ENCODE results near the gene KDM2A.
"Not testable (repeated sequence)": the region's sequence is repeated elsewhere in the genome, so short reads cannot be mapped to it uniquely, and the experiment has no call there.

The KDM2A gene

GRCh38 chr11:67117672-67118180 is 1.3 kb upstream of the KDM2A start:
- no peak for DNase-seq (ENCODE audit: low spot score)

GRCh38 chr11:67118181-67118766 is 789 bp upstream of the KDM2A start:
- DNase-seq (ENCODE audit: low spot score) = peak; percentile 19

DNA sequence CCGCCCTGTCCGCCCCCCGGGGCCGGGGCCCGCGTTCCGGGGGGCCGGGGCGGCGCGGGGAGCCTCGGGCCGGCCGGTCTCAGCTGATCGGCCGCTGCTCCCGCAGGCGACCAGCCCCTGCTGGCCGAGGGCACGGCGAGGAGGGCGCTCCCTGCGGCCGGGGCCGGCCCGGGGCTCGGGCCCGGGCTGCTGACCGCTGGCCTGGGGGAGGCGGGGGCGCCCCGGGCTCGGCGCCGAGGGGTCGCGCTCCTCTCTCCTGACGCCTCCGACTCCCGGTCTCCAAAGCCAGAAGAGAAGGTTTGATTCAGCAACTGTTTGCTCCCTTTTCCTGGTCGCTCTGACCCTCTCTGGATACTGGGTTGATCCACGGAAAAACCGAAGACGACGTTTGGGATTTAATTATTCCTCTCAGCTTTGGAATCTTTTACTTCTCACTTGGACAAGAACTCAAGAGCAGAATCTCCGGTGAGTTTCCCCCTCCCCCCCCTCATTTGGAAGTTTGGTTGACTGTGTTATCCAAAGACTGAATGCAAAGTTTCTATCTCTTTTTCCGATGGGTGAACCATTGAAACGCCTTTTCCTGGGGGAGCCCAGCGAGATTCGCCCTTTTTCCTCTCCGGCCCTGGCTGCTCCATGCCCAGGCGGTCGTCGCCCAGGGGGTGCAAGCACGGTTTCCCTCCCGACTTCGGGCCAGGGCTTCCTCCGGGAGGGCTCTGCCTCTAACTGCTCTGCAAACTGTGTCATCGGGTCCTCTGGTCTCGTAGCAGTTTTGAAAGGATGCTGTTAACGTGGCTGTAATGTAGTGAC is 725 bp downstream of the KDM2A start:
- DNase-seq (ENCODE audit: low spot score) = peak; percentile 21

DNA sequence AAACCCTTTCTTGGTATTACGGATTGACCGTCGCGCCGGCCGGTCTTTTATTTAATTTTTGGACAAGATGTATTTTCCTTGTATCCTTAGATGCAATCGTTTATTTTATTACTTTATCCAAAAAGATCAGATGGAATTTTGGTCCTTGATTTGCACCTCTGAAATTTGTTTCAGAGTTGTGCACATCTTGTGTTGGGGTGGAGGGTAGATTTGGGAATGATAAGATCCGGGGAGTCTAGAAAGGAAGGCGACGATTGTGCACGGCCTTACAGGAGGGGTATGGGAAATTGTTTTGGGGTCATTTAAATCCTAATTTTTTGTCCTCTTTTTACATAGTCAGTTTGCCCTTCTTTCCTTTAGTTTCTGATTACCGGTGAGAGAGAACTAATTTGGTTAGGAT is 1.4 kb downstream of the KDM2A start:
- DNase-seq (ENCODE audit: low spot score) = no peak

DNA sequence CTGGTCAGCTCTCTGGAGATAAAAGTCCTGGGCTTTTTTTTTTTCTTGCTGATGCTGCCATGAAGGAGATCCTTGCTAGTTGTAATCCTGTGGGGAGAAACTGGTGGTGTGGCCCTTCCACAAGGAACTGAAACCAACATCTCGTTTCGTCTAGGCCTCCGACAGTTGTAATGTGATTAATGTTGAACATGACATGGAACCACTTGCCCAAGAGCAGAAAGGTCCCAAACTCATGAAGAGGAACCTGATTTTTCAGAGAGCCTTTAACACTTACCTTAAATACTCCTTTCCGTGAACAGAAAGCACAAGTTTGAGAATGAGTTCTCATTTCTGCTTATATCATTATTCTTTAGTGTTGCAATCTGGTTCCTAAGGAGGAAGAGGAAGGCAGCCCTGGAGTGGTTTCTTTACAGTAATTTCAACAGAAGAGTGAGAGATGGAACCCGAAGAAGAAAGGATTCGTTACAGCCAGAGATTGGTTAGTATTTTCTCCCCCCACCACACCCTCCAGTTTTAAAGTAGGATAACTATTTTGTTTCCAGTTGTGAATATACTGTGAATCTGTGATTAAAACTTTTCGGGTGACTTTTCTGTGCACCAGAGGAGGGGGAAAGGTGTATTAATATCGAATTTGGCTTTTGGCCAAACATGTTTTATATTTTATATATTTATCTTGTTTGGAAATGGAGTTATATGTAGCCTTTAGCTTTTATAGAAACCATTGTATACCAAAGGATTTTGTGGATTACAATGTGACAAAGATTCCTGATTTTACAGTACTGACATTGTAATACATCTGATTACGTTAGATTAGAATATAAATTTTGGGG is 2.0 kb downstream of the KDM2A start:
- DNase-seq (ENCODE audit: low spot score) = peak; percentile 62

- DNase-seq (ENCODE audit: low spot score) = not testable (repeated sequence)
Measured at GRCh38 chr11:67123801-67124200, 4.7 kb downstream of the KDM2A start.

GRCh38 chr11:67126243-67126642 is 7.2 kb downstream of the KDM2A start:
- not testable (repeated sequence) for DNase-seq (ENCODE audit: low spot score)

DNA sequence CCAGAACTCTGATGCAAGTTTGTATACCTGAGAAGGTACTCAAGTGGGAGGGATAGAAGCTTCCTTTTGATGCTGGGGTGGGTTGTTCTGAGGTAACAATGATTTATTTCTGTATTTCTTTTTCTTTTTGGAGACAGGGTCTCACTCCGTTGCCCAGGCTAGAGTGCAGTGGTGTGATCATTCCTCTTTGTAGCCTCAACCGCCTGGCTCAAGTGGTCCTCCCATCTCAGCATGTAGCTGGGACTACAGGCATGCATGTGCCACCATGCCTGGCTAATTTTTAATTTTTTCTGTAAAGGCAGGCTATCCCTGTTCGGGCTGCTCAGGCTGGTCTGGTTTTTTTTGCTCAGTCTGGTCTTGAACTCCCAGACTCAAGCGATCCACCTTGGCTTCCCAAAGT is 7.9 kb downstream of the KDM2A start:
- no peak for DNase-seq (ENCODE audit: low spot score)

DNA sequence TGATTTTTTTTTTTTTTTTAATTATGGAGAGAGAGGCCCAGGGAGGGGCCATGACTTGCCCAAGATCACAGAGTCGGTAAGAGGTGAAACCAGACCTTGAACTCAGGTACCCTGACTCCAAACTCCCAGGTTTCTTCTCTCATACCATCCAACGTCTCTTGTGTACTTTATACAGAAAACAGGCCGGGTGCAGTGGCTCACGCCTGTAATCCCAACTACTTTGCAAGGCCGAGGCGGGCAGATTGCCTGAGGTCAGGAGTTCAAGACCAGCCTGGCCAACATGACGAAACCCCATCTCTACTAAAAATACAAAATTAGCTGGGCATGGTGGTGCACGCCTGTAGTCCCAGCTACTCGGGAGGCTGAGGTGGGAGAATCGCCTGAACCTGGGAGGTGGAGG is 11.8 kb downstream of the KDM2A start:
- not testable (repeated sequence) for DNase-seq (ENCODE audit: low spot score)

DNA sequence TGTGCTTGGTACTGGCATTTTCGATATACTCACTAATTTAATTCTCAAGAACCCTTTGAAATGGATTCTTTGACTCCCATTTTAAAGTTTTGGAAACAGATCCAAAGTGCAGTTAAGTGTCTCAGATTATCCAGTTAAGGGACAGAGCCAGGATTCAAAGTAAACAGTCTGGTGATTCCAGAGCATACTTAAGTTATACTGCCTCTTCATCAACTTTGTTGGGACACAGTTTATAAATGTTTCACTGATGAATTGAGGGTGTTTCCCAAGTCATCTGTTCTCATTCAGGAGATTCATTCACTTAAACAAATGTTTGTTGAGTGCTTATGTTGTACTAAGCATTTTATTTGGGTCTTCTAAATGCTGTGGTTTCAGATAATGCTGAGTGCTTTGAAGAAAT is 17.1 kb downstream of the KDM2A start:
- no peak for DNase-seq (ENCODE audit: low spot score)

DNA sequence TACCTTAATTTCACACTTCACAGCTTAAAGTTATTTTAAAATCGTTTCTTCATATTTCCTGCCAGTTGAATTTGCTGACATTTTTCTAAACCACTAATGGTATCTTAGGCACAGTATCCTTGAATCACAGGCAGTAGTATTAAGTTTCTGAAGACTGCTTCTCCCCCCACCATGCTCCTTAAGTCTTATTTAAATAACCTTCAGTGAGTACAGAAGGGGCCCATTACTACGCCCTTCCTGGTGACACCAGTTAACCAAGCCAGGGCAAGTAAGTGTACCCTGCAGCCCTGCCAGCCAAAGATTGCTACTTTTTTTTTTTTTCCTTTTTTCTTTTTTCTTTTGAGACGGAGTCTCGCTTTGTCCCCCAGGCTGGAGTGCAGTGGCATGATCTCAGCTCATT is 19.9 kb downstream of the KDM2A start:
- DNase-seq (ENCODE audit: low spot score) = no peak

DNA sequence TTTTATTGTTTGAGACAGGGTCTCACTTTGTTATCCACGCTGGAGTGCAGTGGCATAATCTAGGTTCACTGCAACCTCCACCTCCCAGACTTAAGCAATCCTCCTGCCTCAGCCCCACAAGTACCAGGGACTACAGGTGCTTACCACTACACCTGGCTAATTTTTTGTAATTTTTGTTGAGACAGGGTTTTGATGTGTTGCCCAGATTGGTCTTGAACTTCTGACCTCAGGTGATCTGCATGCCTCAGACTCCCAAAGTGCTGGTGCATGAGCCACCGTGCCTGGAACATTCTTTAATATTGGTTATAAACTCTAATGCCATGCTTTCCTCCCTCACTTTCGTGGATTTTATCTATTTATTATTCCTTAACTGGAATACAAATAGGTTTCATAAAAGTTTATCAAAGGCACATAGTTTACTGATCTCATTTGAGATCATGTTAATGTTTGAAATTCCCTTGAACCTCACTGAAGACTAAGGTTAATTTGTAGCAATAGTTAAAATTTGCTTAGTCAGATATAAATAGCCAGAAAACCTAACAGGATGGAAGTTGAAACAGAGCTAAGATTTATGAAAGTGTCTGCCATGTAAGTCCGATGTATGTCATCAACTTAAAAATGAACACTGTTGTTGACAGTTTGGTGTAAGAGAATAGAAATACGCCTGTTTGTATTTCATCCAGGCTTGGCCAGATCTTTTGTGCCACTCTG is 27.6 kb downstream of the KDM2A start:
- no peak for DNase-seq (ENCODE audit: low spot score)

DNA sequence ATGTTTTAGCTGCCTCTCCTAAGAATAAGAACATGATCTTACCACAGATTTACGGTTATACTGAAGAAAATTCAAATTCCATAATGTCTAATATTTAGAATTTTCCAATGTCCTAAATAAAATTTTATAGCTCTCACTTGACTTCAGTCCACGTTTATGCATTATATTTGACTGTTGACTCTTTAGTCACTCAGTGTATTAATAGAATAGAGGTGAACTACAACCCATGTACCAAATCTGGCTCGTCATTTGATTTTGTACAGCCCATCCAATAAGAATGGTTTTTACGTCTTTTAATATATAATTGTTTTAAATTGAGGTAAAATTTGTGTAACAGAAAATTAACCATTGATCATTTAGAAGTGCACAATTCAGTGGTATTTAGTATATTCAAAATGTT is 34.9 kb downstream of the KDM2A start:
- no peak for DNase-seq (ENCODE audit: low spot score)

DNA sequence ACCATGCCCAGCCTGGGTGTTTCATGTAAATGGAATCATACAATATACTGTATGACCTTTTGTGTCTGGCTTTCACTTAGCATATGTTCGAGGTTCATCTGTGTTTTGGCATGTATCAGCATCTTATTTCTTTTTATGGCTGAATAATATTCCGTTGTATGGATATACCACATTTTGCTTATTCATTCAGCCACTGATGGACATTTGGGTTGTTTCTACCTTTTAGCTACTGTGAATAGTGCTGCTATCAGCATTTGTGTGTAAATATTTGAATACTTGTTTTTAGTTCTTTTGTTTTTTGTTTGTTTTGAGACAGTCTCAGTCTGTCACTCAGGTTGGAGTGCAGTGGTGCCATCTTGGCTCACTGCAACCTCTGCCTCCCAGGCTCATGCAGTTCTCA is 35.7 kb downstream of the KDM2A start:
- DNase-seq (ENCODE audit: low spot score) = no peak

- DNase-seq (ENCODE audit: low spot score) = no peak
Measured at GRCh38 chr11:67157691-67158090, 38.6 kb downstream of the KDM2A start.

DNA sequence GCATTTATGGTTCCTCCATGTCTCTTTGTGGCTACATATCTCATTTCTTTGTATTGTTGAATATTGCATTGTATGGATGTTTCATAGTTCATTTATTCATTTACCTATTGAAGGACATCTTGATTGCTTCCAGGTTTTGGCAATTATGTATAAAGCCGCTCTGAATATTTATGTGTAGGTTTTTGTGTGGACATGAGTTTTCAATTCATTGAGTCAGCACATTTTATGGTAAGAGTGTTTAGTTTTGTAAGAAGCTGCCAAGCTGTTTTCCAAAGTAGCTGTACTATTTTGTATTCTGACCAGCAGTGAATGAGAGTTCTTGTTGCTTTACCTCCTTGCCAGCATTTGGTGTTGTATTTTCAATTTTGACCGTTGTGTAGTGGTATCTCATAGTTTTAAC is 39.2 kb downstream of the KDM2A start:
- peak; percentile 3 for DNase-seq (ENCODE audit: low spot score)

DNA sequence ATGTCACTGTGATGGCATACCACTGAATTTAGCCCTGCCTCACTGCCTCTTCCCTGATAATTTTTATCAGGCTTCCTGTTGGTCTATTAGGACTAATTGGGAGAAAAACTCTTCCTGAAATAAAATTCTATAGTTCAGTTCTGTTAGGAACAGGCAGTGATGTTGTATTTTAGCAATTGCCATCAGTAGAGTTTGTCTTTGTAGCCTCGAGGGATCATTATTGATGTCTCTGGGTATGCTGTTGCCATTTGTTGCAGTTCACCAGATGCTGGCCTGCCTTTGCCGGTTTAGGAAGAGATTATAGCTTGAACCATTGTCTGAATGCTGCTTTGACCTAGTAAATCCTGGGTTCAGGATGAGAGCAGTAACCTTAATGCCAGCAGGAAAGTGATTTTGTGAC is 41.0 kb downstream of the KDM2A start:
- DNase-seq (ENCODE audit: low spot score) = no peak

- DNase-seq (ENCODE audit: low spot score) = no peak
Measured at GRCh38 chr11:67160872-67161783, 42.1 kb downstream of the KDM2A start.

- no peak for DNase-seq (ENCODE audit: low spot score)
Measured at GRCh38 chr11:67163006-67163405, 43.9 kb downstream of the KDM2A start.

- DNase-seq (ENCODE audit: low spot score) = no peak
Measured at GRCh38 chr11:67165623-67166022, 46.6 kb downstream of the KDM2A start.

DNA sequence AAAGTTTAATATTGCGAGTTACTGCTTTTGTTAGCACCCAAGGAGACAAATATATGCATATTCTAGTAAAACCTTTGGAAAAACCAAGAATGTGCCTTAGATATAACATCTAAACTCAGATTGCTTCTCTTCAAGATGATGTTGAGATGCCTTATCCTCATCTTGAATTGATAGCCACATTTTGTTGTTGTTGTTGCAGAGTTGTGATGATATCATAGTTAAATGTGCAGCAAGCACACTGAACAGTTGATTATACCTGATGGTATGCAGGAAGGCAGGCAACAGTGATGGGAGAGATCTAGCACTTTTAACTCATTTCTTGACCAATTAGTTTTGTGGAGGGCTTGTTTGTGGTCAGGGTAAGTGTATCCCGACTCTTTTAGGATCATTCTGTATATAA is 48.0 kb downstream of the KDM2A start:
- DNase-seq (ENCODE audit: low spot score) = no peak

Measured in Ammon's horn (tissue), 1 donor.